RWPE1 (cell line): ENCODE results near the gene N4BP2L1.

Experiments
- CTCF ChIA-PET: fragments of 350-600 bp; sonication (Branson Sonifier 250); formaldehyde crosslinking; extraction: SDS; loops from one replicate; lab custom pipeline; 2021; lab: Yijun Ruan, JAX
- POLR2A ChIA-PET: fragments of 400-600 bp; formaldehyde crosslinking; extraction: SDS; loops from one replicate; lab custom pipeline; 2020; ENCODE audit warnings: antibody characterized with exemption; ENCODE audit not compliant: low non-redundant PET; lab: Yijun Ruan, JAX
- DNase-seq: peaks from one replicate; pipeline ENCODE4 v3.0.0; 2012; ENCODE audit warnings: low spot score
- H3K27ac ChIP-seq: fragments of 450-650 bp; 2 replicates; pipeline ENCODE4 v1.5.1; 2017
- TF ChIP-seq, protein P1 (sequence below): fragments of 450-650 bp; conservative IDR thresholded peaks from 2 replicates; pipeline ENCODE4 v1.5.1; 2017; ENCODE audit warnings: low read depth, mild to moderate bottlenecking

Gene N4BP2L1

GRCh38 chr13:32471187-32471922, 43.4 kb upstream of the N4BP2L1 start:
- 0 out of 2 replicates have a peak overlapping the region, but pooled peaks have one; percentile 24 for H3K27ac ChIP-seq
- CTCF ChIA-PET = interaction anchor here (0.6 kb wide), 1 partner anchor 42 kb away, joined by 3 read pairs; no protein-coding TSS in a partner anchor
- DNase-seq = no peak

DNA sequence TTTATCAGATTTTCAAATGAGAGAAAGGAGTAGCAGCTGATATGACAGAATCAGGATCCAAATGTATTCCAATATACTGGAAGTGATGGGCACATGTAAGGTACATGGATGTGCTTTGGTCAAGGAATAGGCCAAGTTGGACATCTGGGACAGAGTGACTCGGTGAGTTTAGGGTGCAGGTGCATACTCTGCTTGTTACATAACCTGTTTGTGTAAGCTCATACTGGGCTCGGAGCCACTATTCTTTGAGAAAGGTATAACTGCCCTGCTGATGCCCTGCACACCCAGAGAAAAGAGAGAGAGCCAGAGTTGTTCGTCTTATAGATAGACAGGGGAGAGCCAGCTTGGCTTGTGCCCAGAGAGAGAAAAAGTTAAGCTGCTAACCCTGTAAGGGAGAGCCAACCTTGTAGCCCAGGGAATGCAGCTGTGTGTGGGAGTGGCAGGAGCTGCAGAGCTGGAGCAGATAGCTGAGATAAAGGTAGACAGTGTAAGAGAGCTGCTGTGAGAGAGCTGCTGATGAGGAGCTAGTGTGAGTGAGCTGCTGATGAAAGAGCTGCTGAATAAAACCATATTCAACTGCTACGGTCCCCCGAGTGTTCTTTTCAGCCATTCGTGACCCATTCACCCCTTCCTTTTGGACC, 40.7 kb upstream of the N4BP2L1 start:
- TF ChIP-seq, protein P1, sequence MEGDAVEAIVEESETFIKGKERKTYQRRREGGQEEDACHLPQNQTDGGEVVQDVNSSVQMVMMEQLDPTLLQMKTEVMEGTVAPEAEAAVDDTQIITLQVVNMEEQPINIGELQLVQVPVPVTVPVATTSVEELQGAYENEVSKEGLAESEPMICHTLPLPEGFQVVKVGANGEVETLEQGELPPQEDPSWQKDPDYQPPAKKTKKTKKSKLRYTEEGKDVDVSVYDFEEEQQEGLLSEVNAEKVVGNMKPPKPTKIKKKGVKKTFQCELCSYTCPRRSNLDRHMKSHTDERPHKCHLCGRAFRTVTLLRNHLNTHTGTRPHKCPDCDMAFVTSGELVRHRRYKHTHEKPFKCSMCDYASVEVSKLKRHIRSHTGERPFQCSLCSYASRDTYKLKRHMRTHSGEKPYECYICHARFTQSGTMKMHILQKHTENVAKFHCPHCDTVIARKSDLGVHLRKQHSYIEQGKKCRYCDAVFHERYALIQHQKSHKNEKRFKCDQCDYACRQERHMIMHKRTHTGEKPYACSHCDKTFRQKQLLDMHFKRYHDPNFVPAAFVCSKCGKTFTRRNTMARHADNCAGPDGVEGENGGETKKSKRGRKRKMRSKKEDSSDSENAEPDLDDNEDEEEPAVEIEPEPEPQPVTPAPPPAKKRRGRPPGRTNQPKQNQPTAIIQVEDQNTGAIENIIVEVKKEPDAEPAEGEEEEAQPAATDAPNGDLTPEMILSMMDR = no peak
- H3K27ac ChIP-seq = peak overlapping the region; percentile 9; the same call in 1 of the 2 replicates
- ChIA-PET POLR2A (no interaction called here), CTCF (no interaction called here)
- no peak for DNase-seq

More at GRCh38 chr13:32471187-32471922, 43.4 kb upstream of the N4BP2L1 start:
- POLR2A ChIA-PET = no interaction called here
- TF ChIP-seq, protein P1 = no peak

DNA sequence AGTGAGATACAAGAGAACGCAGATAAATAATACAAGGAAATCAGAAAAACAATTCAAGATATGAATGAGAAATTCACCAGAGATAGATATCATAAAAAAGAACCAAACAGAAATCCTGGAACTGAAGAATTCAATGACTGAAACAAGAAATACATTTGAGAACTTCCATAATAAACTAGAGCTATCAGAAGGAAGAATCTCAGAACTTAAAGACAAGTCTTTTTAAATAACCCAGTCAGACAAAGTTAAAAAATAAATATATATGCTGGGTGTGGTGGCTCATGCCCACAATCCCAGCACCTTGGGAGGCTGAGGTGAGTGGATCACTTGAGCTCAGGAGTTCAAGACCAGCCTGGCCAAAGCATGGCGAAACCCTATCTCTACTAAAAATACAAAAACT, 28.7 kb upstream of the N4BP2L1 start:
- ChIA-PET POLR2A (no interaction called here), CTCF (interaction anchor here (0.5 to 0.6 kb wide), 2 partner anchors 61 to 65 kb away, joined by 3 to 6 read pairs; no protein-coding TSS in a partner anchor)
- H3K27ac ChIP-seq = no peak overlapping the region
- TF ChIP-seq, protein P1 = no peak
- DNase-seq = no peak

- TF ChIP-seq, protein P1 = no peak
- no peak overlapping the region for H3K27ac ChIP-seq
- DNase-seq = no peak
- ChIA-PET POLR2A (no interaction called here), CTCF (no interaction called here)
Observed at GRCh38 chr13:32455594-32455903, 27.6 kb upstream of the N4BP2L1 start.

GRCh38 chr13:32454886-32455593, 27.1 kb upstream of the N4BP2L1 start:
- no peak overlapping the region for H3K27ac ChIP-seq
- CTCF ChIA-PET = no interaction called here
- TF ChIP-seq, protein P1 = no peak
- no peak for DNase-seq
- POLR2A ChIA-PET = no interaction called here

DNA sequence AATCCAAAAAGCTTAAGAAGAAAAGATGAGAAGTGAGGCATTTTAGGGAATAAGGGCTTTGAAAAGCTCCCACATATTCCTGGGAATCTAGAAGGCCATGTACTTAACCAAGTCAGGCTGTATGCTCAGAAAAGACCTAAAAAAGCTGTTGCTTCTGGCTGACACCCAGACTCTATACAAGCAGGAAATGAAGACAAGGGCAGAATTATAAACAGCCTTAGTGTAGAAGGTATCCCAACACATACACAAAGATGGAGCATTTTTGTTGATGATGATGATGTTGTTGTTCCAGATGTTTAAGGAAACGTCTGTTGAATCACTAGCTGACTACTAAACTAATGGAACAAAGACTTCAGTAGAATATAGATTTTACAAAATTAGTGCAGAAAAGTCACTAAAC, 26.1 kb upstream of the N4BP2L1 start:
- POLR2A ChIA-PET = no interaction called here
- DNase-seq = no peak
- CTCF ChIA-PET = interaction anchor here (0.5 kb wide), 1 partner anchor 132 kb away, joined by 3 read pairs; the partner anchor contains the start of gene PDS5B
- TF ChIP-seq, protein P1 = no peak
- H3K27ac ChIP-seq = no peak overlapping the region
